ENCODE data around the gene CCL2.

The CCL2 gene

DNA sequence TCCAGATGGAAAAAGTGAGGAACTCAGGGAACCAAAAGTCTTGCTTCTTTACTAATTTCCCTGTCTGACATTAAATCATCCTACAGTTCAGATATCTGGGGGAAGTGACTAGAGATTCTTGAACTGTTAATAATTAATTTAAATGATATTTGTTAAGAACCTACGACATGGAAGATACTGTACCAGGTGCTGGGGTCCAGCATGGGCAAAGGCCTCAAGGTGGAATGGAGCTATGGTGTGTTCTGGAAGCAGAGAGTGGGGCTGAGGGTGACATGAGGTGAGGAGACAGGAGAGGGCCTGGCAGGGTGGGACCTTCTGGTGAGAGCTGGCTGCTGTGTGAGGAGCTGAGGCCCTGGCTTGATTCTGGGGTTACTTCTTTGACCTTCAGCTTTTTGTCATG, 6.0 kb upstream of the CCL2 start:
- no peaks in the 10 kb centered on the region for H3K36me3 ChIP-seq (replicated peaks; ENCODE audit: low read depth, low read length)
- H3K4me1 ChIP-seq (ENCODE audit: low read length), result peaks cover 28% of the 10 kb centered on the region
- no peak for TF ChIP-seq EZH2phosphoT487 (IDR thresholded peaks at IDR 0.05; ENCODE audit: low read depth)
- TF ChIP-seq CTCF (IDR thresholded peaks at IDR 0.05; ENCODE audit: low read depth, low read length), result no peak
- no peak overlapping the region for H3K27ac ChIP-seq (ENCODE audit: low read length)
- peaks cover 11% of the 10 kb centered on the region; the same call in 1 of the 2 replicates for H4K20me1 ChIP-seq (ENCODE audit: insufficient read depth, low read length)
- no peaks in the 10 kb centered on the region for H3K9me3 ChIP-seq (ENCODE audit: insufficient read depth, low read length)
- peaks cover 93% of the 10 kb centered on the region for H3K27me3 ChIP-seq (ENCODE audit: low read depth, low read length)
- peak overlapping the region; percentile 24; the same call in 1 of the 2 replicates for H3K4me2 ChIP-seq (ENCODE audit: low read length)
- no peaks in the 10 kb centered on the region for H3K79me2 ChIP-seq (ENCODE audit: low read length)
- H2AFZ ChIP-seq (ENCODE audit: low read depth, low read length), result no peak overlapping the region
- no peak overlapping the region for H3K4me3 ChIP-seq (ENCODE audit: low read length)
- no peak overlapping the region for H3K9ac ChIP-seq (ENCODE audit: low read length)

GRCh38 chr17:34249478-34249877, 5.6 kb upstream of the CCL2 start:
- no peak overlapping the region for H3K4me3 ChIP-seq (ENCODE audit: low read length)
- peaks cover 94% of the 10 kb centered on the region for H3K27me3 ChIP-seq (ENCODE audit: low read depth, low read length)
- no peak overlapping the region for H2AFZ ChIP-seq (ENCODE audit: low read depth, low read length)
- H3K36me3 ChIP-seq (replicated peaks; ENCODE audit: low read depth, low read length), result no peaks in the 10 kb centered on the region
- no peaks in the 10 kb centered on the region for H3K9me3 ChIP-seq (ENCODE audit: insufficient read depth, low read length)
- H3K27ac ChIP-seq (ENCODE audit: low read length), result no peak overlapping the region
- H4K20me1 ChIP-seq (ENCODE audit: insufficient read depth, low read length), result peaks cover 15% of the 10 kb centered on the region; the same call in 1 of the 2 replicates
- H3K4me1 ChIP-seq (ENCODE audit: low read length), result peaks cover 24% of the 10 kb centered on the region
- H3K79me2 ChIP-seq (ENCODE audit: low read length), result no peaks in the 10 kb centered on the region
- no peak overlapping the region for H3K4me2 ChIP-seq (ENCODE audit: low read length)
- no peak for TF ChIP-seq CTCF (IDR thresholded peaks at IDR 0.05; ENCODE audit: low read depth, low read length)
- TF ChIP-seq EZH2phosphoT487 (IDR thresholded peaks at IDR 0.05; ENCODE audit: low read depth), result no peak
- H3K9ac ChIP-seq (ENCODE audit: low read length), result no peak overlapping the region

DNA sequence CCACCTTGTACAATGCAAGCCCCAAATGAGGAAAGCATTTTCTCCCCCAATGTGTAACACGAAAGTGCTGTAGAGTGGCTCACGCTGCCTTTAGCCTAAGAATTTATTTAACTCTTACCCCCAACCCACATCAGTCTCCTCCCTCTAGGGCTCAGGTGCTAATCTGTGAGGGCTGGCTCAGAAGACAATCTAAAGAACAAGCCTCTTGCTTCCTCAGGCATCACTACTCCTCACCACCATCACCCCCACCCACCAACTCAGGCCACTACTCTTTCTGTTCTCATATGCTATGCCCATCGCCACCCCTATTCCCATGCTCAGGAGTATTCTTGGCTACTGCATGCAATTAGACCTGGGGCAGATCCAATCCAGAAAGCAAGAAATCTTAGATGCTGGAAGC, 3.9 kb upstream of the CCL2 start:
- no peaks in the 10 kb centered on the region for H3K9me3 ChIP-seq (ENCODE audit: insufficient read depth, low read length)
- no peaks in the 10 kb centered on the region for H3K79me2 ChIP-seq (ENCODE audit: low read length)
- TF ChIP-seq CTCF (IDR thresholded peaks at IDR 0.05; ENCODE audit: low read depth, low read length) (no peak), EZH2phosphoT487 (IDR thresholded peaks at IDR 0.05; ENCODE audit: low read depth) (no peak)
- peaks cover 25% of the 10 kb centered on the region for H3K4me1 ChIP-seq (ENCODE audit: low read length)
- no peaks in the 10 kb centered on the region for H3K36me3 ChIP-seq (replicated peaks; ENCODE audit: low read depth, low read length)
- H3K27me3 ChIP-seq (ENCODE audit: low read depth, low read length), result peaks cover 95% of the 10 kb centered on the region
- H3K27ac ChIP-seq (ENCODE audit: low read length), result no peak overlapping the region
- no peak overlapping the region for H3K4me2 ChIP-seq (ENCODE audit: low read length)
- no peak overlapping the region for H3K9ac ChIP-seq (ENCODE audit: low read length)
- peaks cover 18% of the 10 kb centered on the region; the same call in 1 of the 2 replicates for H4K20me1 ChIP-seq (ENCODE audit: insufficient read depth, low read length)
- no peak overlapping the region for H3K4me3 ChIP-seq (ENCODE audit: low read length)
- no peak overlapping the region for H2AFZ ChIP-seq (ENCODE audit: low read depth, low read length)

- Histone ChIP-seq H3K79me2 (ENCODE audit: low read length) (no peaks in the 10 kb centered on the region), H3K4me3 (ENCODE audit: low read length) (no peak overlapping the region), H3K27ac (ENCODE audit: low read length) (no peak overlapping the region), H3K4me2 (ENCODE audit: low read length) (no peak overlapping the region), H4K20me1 (ENCODE audit: insufficient read depth, low read length) (peaks cover 18% of the 10 kb centered on the region; the same call in 1 of the 2 replicates), H3K9me3 (ENCODE audit: insufficient read depth, low read length) (no peaks in the 10 kb centered on the region), H3K9ac (ENCODE audit: low read length) (no peak overlapping the region), H3K4me1 (ENCODE audit: low read length) (peaks cover 25% of the 10 kb centered on the region), H3K27me3 (ENCODE audit: low read depth, low read length) (peaks cover 95% of the 10 kb centered on the region), H3K36me3 (replicated peaks; ENCODE audit: low read depth, low read length) (no peaks in the 10 kb centered on the region), H2AFZ (ENCODE audit: low read depth, low read length) (no peak overlapping the region)
- TF ChIP-seq CTCF (IDR thresholded peaks at IDR 0.05; ENCODE audit: low read depth, low read length) (no peak), EZH2phosphoT487 (IDR thresholded peaks at IDR 0.05; ENCODE audit: low read depth) (no peak)
Measured at GRCh38 chr17:34252095-34252443, 3.0 kb upstream of the CCL2 start.

All from OCI-LY3 (cell line).